HepG2 (cell line): ENCODE measurements around the gene CHDH. TPM values are rescaled to one million over a fixed set of nuclear protein-coding genes. Genes with fewer than 3 reads are reported as not detected.

Experiments used
- HNF4A ChIP-seq: sonication (generic); formaldehyde crosslinking; IDR thresholded peaks from 2 replicates; pipeline ENCODE4 v1.4.0; 2020; ENCODE audit warnings: missing genetic modification reagents
- JUND ChIP-seq: sonication (generic); formaldehyde crosslinking; IDR thresholded peaks from 2 replicates; pipeline ENCODE4 v1.8.0; 2022; ENCODE audit warnings: mild to moderate bottlenecking, missing genetic modification reagents
- MAFK ChIP-seq, 2 experiments: IDR thresholded peaks in 1 of 2; conservative IDR thresholded peaks in 1 of 2; 2 replicates each; pipeline ENCODE4 v1.6.1; 2011; ENCODE audit warnings: improper control_type of control experiment in 2 of 2, low read length in 2 of 2
- NKX3-1 ChIP-seq: sonication (generic); formaldehyde crosslinking; IDR thresholded peaks from 2 replicates; pipeline ENCODE4 v1.5.0; 2020; ENCODE audit warnings: missing genetic modification reagents
- REPIN1 ChIP-seq: sonication (generic); formaldehyde crosslinking; IDR thresholded peaks from 2 replicates; pipeline ENCODE4 v1.8.0; 2022; ENCODE audit warnings: missing genetic modification reagents, low read depth, mild to moderate bottlenecking, borderline replicate concordance
- ZBTB20 ChIP-seq: sonication (generic); formaldehyde crosslinking; IDR thresholded peaks from 2 replicates; pipeline ENCODE4 v1.8.1; 2023; ENCODE audit warnings: missing genetic modification reagents, low read depth, mild to moderate bottlenecking, borderline replicate concordance
- ZNF224 ChIP-seq: sonication (generic); formaldehyde crosslinking; IDR thresholded peaks from 2 replicates; pipeline ENCODE4 v1.5.0; 2020; ENCODE audit warnings: mild to moderate bottlenecking, missing genetic modification reagents
- ZNF44 ChIP-seq: sonication (generic); formaldehyde crosslinking; IDR thresholded peaks from 2 replicates; pipeline ENCODE4 v1.5.1; 2020; ENCODE audit warnings: mild to moderate bottlenecking, missing genetic modification reagents
- ZNF616 ChIP-seq: sonication (generic); formaldehyde crosslinking; IDR thresholded peaks from 2 replicates; pipeline ENCODE4 v1.5.0; 2020; ENCODE audit warnings: low read depth, mild to moderate bottlenecking, missing genetic modification reagents
- ZSCAN22 ChIP-seq: sonication (generic); formaldehyde crosslinking; IDR thresholded peaks from 2 replicates; pipeline ENCODE4 v1.4.0; 2020; ENCODE audit warnings: mild to moderate bottlenecking, missing genetic modification reagents
- polyA plus RNA-seq, 8 experiments: library from polyadenylated mRNA; depleted of rRNA in 3 of 8; stranded (reverse) in 7 of 8; unstranded in 1 of 8; fragments of >200 nt; fragmentation: Illumina TruSeq in 4 of 8; extraction: Trizol in 4 of 8; gene quantifications; 2 replicates each; pipeline versions ENCODE4 v1.2.1 to v1.2.3, GENCODE V29; 2011 to 2016; ENCODE audit warnings: low read depth in 4 of 8, missing spikeins in 1 of 8, mixed read lengths in 1 of 8; ENCODE audit not compliant: insufficient read depth in 1 of 8
- total RNA-seq, 5 experiments: library from RNA; depleted of rRNA; stranded (reverse); fragments of >200 nt; fragmentation: Illumina TruSeq; extraction: Trizol; gene quantifications; 2 replicates each; pipeline ENCODE4 v1.2.3, GENCODE V29; 2016; ENCODE audit warnings: low read depth in 1 of 5
- TF ChIP-seq, protein P1 (sequence below): sonication (generic); formaldehyde crosslinking; IDR thresholded peaks from 2 replicates; pipeline ENCODE4 v1.4.0; 2020; ENCODE audit warnings: missing genetic modification reagents, borderline replicate concordance
- TF ChIP-seq, protein P2 (sequence below): sonication (generic); formaldehyde crosslinking; IDR thresholded peaks from 2 replicates; pipeline ENCODE4 v1.8.0; 2022; ENCODE audit warnings: missing genetic modification reagents, mild to moderate bottlenecking, moderate library complexity, borderline replicate concordance
- TF ChIP-seq, protein P3 (sequence below): sonication (generic); formaldehyde crosslinking; IDR thresholded peaks from 2 replicates; pipeline ENCODE4 v1.4.0; 2020; ENCODE audit warnings: missing genetic modification reagents, borderline replicate concordance
- TF ChIP-seq, protein P4 (sequence below): sonication (generic); formaldehyde crosslinking; IDR thresholded peaks from 2 replicates; pipeline ENCODE4 v1.5.0; 2020; ENCODE audit warnings: mild to moderate bottlenecking, missing genetic modification reagents
- TF ChIP-seq, protein P5 (sequence below): sonication (generic); formaldehyde crosslinking; IDR thresholded peaks from 2 replicates; pipeline ENCODE4 v1.5.1; 2020; ENCODE audit warnings: mild to moderate bottlenecking, moderate library complexity, missing genetic modification reagents

The CHDH gene
- total and polyA plus RNA-seq, 2 of the 13 experiments (the other 11 are each of a cell fraction or from before 2014, with no cell fraction given) = 28.1 to 48.9 TPM

DNA sequence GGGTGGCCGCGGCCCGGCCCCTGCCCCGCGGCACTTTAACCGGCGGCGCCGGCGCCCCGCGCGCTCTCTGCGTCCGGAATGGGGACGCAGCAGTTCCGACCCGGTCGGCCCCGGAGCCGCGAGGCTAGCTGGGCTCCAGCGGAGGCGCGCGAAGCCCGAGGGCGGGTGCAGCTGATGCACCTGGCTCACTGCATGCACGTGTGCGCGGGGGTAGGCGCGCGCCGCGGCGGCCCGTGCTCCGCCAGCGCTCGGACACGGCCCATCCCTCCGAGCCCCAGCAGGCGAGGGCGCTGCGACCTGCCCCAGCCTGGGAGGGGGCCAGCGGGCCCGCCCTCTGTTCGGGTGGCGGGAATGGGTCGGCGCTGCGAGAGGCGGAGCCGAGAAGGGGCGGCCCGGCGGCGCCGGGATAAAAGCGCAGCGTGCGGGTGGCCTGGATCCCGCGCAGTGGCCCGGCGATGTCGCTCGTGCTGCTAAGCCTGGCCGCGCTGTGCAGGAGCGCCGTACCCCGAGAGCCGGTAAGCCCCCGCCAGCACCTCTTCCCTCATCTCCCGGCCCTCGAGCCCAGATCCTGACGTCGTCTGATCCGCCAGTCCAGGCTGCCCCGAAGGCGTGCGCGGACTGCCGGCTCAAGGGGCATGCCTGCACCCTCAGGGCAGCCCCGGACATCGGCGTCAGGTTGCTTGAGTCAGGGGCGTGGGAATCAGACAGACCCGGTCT, at the start of gene CHDH, which contains the start of gene IL17RB (continued):
- TF ChIP-seq REPIN1 (peak; percentile 87), ZBTB20 (CRISPR knock-in tag) (peak; percentile 65; the same call in 1 of the 2 replicates), NKX3-1 (peak; percentile 76), ZSCAN22 (CRISPR knock-in tag) (no peak), JUND (0 out of 2 replicates have a peak, but pooled peaks have one; percentile 40), ZNF224 (CRISPR knock-in tag) (peak; percentile 91), ZNF44 (no peak), HNF4A (CRISPR knock-in tag) (no peak; the same call in 1 of the 2 replicates), MAFK (conservative IDR thresholded peaks at IDR 0.05 in 1 of 2, IDR thresholded peaks at IDR 0.05 in 1 of 2; ENCODE audit: low read length in 2 of 2) (no peak), ZNF616 (CRISPR knock-in tag) (peak; percentile 85; the same call in 1 of the 2 replicates)
- TF ChIP-seq, protein P1, sequence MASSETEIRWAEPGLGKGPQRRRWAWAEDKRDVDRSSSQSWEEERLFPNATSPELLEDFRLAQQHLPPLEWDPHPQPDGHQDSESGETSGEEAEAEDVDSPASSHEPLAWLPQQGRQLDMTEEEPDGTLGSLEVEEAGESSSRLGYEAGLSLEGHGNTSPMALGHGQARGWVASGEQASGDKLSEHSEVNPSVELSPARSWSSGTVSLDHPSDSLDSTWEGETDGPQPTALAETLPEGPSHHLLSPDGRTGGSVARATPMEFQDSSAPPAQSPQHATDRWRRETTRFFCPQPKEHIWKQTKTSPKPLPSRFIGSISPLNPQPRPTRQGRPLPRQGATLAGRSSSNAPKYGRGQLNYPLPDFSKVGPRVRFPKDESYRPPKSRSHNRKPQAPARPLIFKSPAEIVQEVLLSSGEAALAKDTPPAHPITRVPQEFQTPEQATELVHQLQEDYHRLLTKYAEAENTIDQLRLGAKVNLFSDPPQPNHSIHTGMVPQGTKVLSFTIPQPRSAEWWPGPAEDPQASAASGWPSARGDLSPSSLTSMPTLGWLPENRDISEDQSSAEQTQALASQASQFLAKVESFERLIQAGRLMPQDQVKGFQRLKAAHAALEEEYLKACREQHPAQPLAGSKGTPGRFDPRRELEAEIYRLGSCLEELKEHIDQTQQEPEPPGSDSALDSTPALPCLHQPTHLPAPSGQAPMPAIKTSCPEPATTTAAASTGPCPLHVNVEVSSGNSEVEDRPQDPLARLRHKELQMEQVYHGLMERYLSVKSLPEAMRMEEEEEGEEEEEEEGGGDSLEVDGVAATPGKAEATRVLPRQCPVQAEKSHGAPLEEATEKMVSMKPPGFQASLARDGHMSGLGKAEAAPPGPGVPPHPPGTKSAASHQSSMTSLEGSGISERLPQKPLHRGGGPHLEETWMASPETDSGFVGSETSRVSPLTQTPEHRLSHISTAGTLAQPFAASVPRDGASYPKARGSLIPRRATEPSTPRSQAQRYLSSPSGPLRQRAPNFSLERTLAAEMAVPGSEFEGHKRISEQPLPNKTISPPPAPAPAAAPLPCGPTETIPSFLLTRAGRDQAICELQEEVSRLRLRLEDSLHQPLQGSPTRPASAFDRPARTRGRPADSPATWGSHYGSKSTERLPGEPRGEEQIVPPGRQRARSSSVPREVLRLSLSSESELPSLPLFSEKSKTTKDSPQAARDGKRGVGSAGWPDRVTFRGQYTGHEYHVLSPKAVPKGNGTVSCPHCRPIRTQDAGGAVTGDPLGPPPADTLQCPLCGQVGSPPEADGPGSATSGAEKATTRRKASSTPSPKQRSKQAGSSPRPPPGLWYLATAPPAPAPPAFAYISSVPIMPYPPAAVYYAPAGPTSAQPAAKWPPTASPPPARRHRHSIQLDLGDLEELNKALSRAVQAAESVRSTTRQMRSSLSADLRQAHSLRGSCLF (CRISPR knock-in tag) = peak; percentile 49; the same call in 1 of the 2 replicates
- TF ChIP-seq, protein P2, sequence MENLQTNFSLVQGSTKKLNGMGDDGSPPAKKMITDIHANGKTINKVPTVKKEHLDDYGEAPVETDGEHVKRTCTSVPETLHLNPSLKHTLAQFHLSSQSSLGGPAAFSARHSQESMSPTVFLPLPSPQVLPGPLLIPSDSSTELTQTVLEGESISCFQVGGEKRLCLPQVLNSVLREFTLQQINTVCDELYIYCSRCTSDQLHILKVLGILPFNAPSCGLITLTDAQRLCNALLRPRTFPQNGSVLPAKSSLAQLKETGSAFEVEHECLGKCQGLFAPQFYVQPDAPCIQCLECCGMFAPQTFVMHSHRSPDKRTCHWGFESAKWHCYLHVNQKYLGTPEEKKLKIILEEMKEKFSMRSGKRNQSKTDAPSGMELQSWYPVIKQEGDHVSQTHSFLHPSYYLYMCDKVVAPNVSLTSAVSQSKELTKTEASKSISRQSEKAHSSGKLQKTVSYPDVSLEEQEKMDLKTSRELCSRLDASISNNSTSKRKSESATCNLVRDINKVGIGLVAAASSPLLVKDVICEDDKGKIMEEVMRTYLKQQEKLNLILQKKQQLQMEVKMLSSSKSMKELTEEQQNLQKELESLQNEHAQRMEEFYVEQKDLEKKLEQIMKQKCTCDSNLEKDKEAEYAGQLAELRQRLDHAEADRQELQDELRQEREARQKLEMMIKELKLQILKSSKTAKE = peak; percentile 57; the same call in 1 of the 2 replicates
- TF ChIP-seq, protein P3, sequence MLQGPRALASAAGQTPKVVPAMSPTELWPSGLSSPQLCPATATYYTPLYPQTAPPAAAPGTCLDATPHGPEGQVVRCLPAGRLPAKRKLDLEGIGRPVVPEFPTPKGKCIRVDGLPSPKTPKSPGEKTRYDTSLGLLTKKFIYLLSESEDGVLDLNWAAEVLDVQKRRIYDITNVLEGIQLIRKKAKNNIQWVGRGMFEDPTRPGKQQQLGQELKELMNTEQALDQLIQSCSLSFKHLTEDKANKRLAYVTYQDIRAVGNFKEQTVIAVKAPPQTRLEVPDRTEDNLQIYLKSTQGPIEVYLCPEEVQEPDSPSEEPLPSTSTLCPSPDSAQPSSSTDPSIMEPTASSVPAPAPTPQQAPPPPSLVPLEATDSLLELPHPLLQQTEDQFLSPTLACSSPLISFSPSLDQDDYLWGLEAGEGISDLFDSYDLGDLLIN (CRISPR knock-in tag) = peak; percentile 84; the same call in 1 of the 2 replicates
- TF ChIP-seq, protein P4, sequence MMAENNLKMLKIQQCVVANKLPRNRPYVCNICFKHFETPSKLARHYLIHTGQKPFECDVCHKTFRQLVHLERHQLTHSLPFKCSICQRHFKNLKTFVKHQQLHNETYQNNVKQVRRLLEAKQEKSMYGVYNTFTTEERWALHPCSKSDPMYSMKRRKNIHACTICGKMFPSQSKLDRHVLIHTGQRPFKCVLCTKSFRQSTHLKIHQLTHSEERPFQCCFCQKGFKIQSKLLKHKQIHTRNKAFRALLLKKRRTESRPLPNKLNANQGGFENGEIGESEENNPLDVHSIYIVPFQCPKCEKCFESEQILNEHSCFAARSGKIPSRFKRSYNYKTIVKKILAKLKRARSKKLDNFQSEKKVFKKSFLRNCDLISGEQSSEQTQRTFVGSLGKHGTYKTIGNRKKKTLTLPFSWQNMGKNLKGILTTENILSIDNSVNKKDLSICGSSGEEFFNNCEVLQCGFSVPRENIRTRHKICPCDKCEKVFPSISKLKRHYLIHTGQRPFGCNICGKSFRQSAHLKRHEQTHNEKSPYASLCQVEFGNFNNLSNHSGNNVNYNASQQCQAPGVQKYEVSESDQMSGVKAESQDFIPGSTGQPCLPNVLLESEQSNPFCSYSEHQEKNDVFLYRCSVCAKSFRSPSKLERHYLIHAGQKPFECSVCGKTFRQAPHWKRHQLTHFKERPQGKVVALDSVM (CRISPR knock-in tag) = 0 out of 2 replicates have a peak, but pooled peaks have one; percentile 31
- TF ChIP-seq, protein P5, sequence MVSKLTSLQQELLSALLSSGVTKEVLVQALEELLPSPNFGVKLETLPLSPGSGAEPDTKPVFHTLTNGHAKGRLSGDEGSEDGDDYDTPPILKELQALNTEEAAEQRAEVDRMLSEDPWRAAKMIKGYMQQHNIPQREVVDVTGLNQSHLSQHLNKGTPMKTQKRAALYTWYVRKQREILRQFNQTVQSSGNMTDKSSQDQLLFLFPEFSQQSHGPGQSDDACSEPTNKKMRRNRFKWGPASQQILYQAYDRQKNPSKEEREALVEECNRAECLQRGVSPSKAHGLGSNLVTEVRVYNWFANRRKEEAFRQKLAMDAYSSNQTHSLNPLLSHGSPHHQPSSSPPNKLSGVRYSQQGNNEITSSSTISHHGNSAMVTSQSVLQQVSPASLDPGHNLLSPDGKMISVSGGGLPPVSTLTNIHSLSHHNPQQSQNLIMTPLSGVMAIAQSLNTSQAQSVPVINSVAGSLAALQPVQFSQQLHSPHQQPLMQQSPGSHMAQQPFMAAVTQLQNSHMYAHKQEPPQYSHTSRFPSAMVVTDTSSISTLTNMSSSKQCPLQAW (CRISPR knock-in tag) = peak; percentile 57
